H9 (cell line): ENCODE data around the gene TCTN3. TPM values are rescaled to one million over a fixed set of nuclear protein-coding genes. Genes with fewer than 3 reads are reported as not detected.
"Not testable (repeated sequence)": the region's sequence is repeated elsewhere in the genome, so short reads cannot be mapped to it uniquely, and the experiment has no call there.

Experiments used
- DNase-seq: peaks from one replicate; pipeline ENCODE4 v3.0.0-alpha.2; 2017
- H2AFZ ChIP-seq: one replicate; pipeline ENCODE4 v1.6.1; 2013; ENCODE audit warnings: mild to moderate bottlenecking, low read length, control low read depth, moderate library complexity
- H2AK5ac ChIP-seq: 2 replicates; pipeline ENCODE4 v1.6.1; 2013; ENCODE audit warnings: low read length, control low read depth, mixed read lengths; ENCODE audit not compliant: insufficient read length
- H2BK120ac ChIP-seq: one replicate; pipeline ENCODE4 v1.6.1; 2013; ENCODE audit warnings: low read depth, mild to moderate bottlenecking, low read length, control low read depth, inconsistent platforms; ENCODE audit not compliant: poor library complexity, severe bottlenecking
- H2BK12ac ChIP-seq: 2 replicates; pipeline ENCODE4 v1.6.1; 2013; ENCODE audit warnings: low read length, control low read depth, mixed read lengths, low read depth; ENCODE audit not compliant: insufficient read length
- H2BK15ac ChIP-seq: 2 replicates; pipeline ENCODE4 v1.6.1; 2013; ENCODE audit warnings: low read depth, low read length, control low read depth
- H2BK20ac ChIP-seq: one replicate; pipeline ENCODE4 v1.6.1; 2013; ENCODE audit warnings: low read depth, mild to moderate bottlenecking, low read length, control low read depth, inconsistent platforms; ENCODE audit not compliant: poor library complexity, severe bottlenecking
- H2BK5ac ChIP-seq: 2 replicates; pipeline ENCODE4 v1.6.1; 2013; ENCODE audit warnings: low read length, control low read depth, mixed read lengths; ENCODE audit not compliant: insufficient read length
- H3K14ac ChIP-seq: 2 replicates; pipeline ENCODE4 v1.6.1; 2013; ENCODE audit warnings: low read length, control low read depth; ENCODE audit not compliant: insufficient read depth
- H3K18ac ChIP-seq: 2 replicates; pipeline ENCODE4 v1.6.1; 2013; ENCODE audit warnings: low read depth, mild to moderate bottlenecking, mixed read lengths, low read length, control low read depth; ENCODE audit not compliant: insufficient read length
- H3K23ac ChIP-seq: 2 replicates; pipeline ENCODE4 v1.6.1; 2013; ENCODE audit warnings: low read length, control low read depth, mixed read lengths, low read depth; ENCODE audit not compliant: insufficient read length
- H3K23me2 ChIP-seq: 2 replicates; pipeline ENCODE4 v1.6.1; 2013; ENCODE audit warnings: low read depth, mild to moderate bottlenecking, mixed read lengths, low read length, control low read depth; ENCODE audit not compliant: insufficient read length, poor library complexity, severe bottlenecking
- H3K27ac ChIP-seq: 2 replicates; pipeline ENCODE4 v1.5.1; 2013; ENCODE audit warnings: low read length, control low read depth, mixed read lengths, low read depth; ENCODE audit not compliant: insufficient read length
- H3K27me3 ChIP-seq: 2 replicates; pipeline ENCODE4 v1.6.1; 2013; ENCODE audit warnings: low read length, control low read depth, inconsistent platforms; ENCODE audit not compliant: insufficient read depth
- H3K4ac ChIP-seq: 2 replicates; pipeline ENCODE4 v1.6.1; 2013; ENCODE audit warnings: low read depth, mild to moderate bottlenecking, control low read depth, inconsistent platforms, low read length, moderate library complexity
- H3K4me1 ChIP-seq: 2 replicates; pipeline ENCODE4 v1.6.1; 2013; ENCODE audit warnings: low read length, control low read depth, inconsistent platforms; ENCODE audit not compliant: insufficient read depth
- H3K4me2 ChIP-seq: 2 replicates; pipeline ENCODE4 v1.6.1; 2013; ENCODE audit warnings: low read length, control low read depth, mixed read lengths; ENCODE audit not compliant: insufficient read length, insufficient read depth
- H3K56ac ChIP-seq: 2 replicates; pipeline ENCODE4 v1.6.1; 2013; ENCODE audit warnings: low read depth, mild to moderate bottlenecking, mixed read lengths, low read length, control low read depth; ENCODE audit not compliant: insufficient read length
- H3K79me1 ChIP-seq: 2 replicates; pipeline ENCODE4 v1.6.1; 2013; ENCODE audit warnings: low read depth, mild to moderate bottlenecking, moderate library complexity, low read length, control low read depth, inconsistent platforms; ENCODE audit not compliant: insufficient read depth, poor library complexity, severe bottlenecking
- H3K79me2 ChIP-seq: 2 replicates; pipeline ENCODE4 v1.6.1; 2013; ENCODE audit warnings: low read length, control low read depth, inconsistent platforms; ENCODE audit not compliant: insufficient read depth
- H3K9ac ChIP-seq: 2 replicates; pipeline ENCODE4 v1.6.1; 2013; ENCODE audit warnings: low read length, control low read depth, mixed read lengths; ENCODE audit not compliant: insufficient read length; ENCODE audit errors: extremely low read depth
- H3K9me3 ChIP-seq: one replicate; pipeline ENCODE4 v1.6.1; 2013; ENCODE audit warnings: low read depth, low read length, inconsistent platforms; ENCODE audit not compliant: control insufficient read depth
- H3T11ph ChIP-seq: one replicate; pipeline ENCODE4 v1.6.1; 2013; ENCODE audit warnings: mild to moderate bottlenecking, low read length, control low read depth, inconsistent platforms
- H4K20me1 ChIP-seq: one replicate; pipeline ENCODE4 v1.6.1; 2013; ENCODE audit not compliant: control insufficient read depth, insufficient read length, insufficient read depth
- H4K5ac ChIP-seq: 2 replicates; pipeline ENCODE4 v1.6.1; 2013; ENCODE audit warnings: low read depth, mild to moderate bottlenecking, mixed read lengths, low read length, control low read depth; ENCODE audit not compliant: insufficient read length
- H4K8ac ChIP-seq: replicated peaks from 2 replicates; pipeline ENCODE4 v1.6.1; 2013; ENCODE audit warnings: low read length, control low read depth, mixed read lengths, low read depth; ENCODE audit not compliant: insufficient read length
- H4K91ac ChIP-seq: 2 replicates; pipeline ENCODE4 v1.6.1; 2013; ENCODE audit warnings: low read depth, mild to moderate bottlenecking, moderate library complexity, mixed read lengths, low read length, control low read depth; ENCODE audit not compliant: insufficient read length
- H3K27ac Mint-ChIP-seq, 3 experiments: 2 replicates in 2 of 3; 3 replicates in 1 of 3; pipeline ENCODE4 v1.8.0; 2020 to 2021; ENCODE audit warnings: mixed read lengths in 3 of 3, mild to moderate bottlenecking in 1 of 3, moderate library complexity in 1 of 3
- H3K27me3 Mint-ChIP-seq: 2 replicates; pipeline ENCODE4 v1.8.0; 2021; ENCODE audit warnings: low read depth, mild to moderate bottlenecking, moderate library complexity, mixed read lengths
- H3K36me3 Mint-ChIP-seq, 3 experiments: 2 replicates in 2 of 3; 3 replicates in 1 of 3; pipeline ENCODE4 v1.8.0; 2020 to 2021; ENCODE audit warnings: low read depth in 3 of 3, mixed read lengths in 3 of 3; ENCODE audit not compliant: insufficient read depth in 1 of 3
- H3K4me1 Mint-ChIP-seq, 2 experiments: 2 replicates each; pipeline ENCODE4 v1.8.0; 2020; ENCODE audit warnings: mixed read lengths in 2 of 2
- H3K4me3 Mint-ChIP-seq, 2 experiments: 2 replicates in 1 of 2; 3 replicates in 1 of 2; pipeline ENCODE4 v1.8.0; 2020 to 2021; ENCODE audit warnings: mild to moderate bottlenecking in 2 of 2, mixed read lengths in 2 of 2, moderate library complexity in 1 of 2
- H3K9me3 Mint-ChIP-seq, 2 experiments: 2 replicates in 1 of 2; 3 replicates in 1 of 2; pipeline ENCODE4 v1.8.0; 2020; ENCODE audit warnings: mild to moderate bottlenecking in 2 of 2, mixed read lengths in 2 of 2, moderate library complexity in 1 of 2
- whole genome bisulfite sequencing: extraction: QIAGEN DNeasy Blood & Tissue Kit; methylation state at CpG from one replicate; pipeline ENCODE4 v1.1.7; 2013; ENCODE audit warnings: missing lambda C conversion rate, low lambda C conversion rate, mixed read lengths; ENCODE audit not compliant: insufficient read length; ENCODE audit errors: extremely low coverage; 5-methylcytosine and 5-hydroxymethylcytosine counted together
- total RNA-seq: library from RNA; stranded (reverse); gene quantifications from 2 replicates; pipeline ENCODE4 v1.2.1, GENCODE V29; 2021

TCTN3 gene
- total RNA-seq, 1 experiment from 2014 or later = 37.3 TPM

DNA sequence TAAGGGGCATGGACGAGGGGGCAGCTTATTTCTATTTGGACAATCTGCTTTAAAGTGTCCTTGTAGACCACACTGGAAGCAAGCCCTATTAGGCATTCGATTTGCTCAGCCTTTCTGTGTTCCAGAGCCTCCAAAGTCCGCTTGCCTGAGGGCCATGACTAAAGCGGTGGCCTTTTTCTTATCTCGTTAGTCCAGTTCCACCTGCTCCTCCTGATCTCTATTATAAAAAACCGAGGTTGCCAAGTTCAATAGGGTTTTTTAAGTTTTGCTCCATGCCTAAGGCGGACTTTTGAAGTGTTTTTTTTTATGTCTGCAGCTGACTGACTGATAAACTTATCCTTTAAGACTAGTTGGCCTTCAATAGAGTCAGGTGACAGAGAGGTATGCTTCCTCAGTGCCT lies 27.0 kb upstream of the TCTN3 start:
- not testable (repeated sequence) for H3K9ac ChIP-seq, H3K4me3 Mint-ChIP-seq, H2BK5ac ChIP-seq, H3K79me2 ChIP-seq, H3K18ac ChIP-seq, H3K36me3 Mint-ChIP-seq, H3K4me2 ChIP-seq, H3K27ac Mint-ChIP-seq, H4K91ac ChIP-seq, H4K20me1 ChIP-seq, DNase-seq, H3K23me2 ChIP-seq, H3K4ac ChIP-seq, H3K27me3 ChIP-seq, H3K9me3 ChIP-seq, H3K27ac ChIP-seq, H2BK20ac ChIP-seq, H2AFZ ChIP-seq, H3K14ac ChIP-seq, H3K56ac ChIP-seq, H2BK12ac ChIP-seq, H3K79me1 ChIP-seq, H3K27me3 Mint-ChIP-seq, H4K8ac ChIP-seq, H2BK120ac ChIP-seq, H3K4me1 Mint-ChIP-seq, H2BK15ac ChIP-seq, H3K4me1 ChIP-seq, H4K5ac ChIP-seq, H3K9me3 Mint-ChIP-seq, H3K23ac ChIP-seq, H3T11ph ChIP-seq, H2AK5ac ChIP-seq
- no CpG with 5 or more reads among the region's 7 CpGs for WGBS
